ENCODE results near the gene CAMSAP3.

DNA sequence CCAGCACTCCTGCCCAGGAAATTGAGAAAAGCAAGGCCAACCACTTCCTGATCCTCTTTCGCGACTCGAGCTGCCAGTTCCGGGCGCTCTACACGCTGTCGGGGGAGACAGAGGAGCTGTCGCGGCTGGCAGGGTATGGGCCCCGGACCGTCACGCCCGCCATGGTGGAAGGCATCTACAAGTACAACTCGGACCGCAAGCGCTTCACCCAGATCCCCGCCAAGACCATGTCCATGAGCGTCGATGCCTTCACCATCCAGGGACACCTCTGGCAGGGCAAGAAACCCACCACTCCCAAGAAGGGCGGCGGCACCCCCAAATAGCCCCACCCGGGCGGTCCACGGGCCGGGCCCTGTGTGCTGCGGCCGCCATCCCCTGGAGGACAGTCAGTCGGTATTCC lies 22.1 kb downstream of the CAMSAP3 start:
- TF ChIP-seq POLR2AphosphoS5 (IDR thresholded peaks at IDR 0.05) = no peak
- TF ChIP-seq POLR2A (IDR thresholded peaks at IDR 0.05; ENCODE audit: low read depth) = no peak

Measured in esophagus muscularis mucosa (tissue), 2 donors.